GM18951 (cell line): ENCODE measurements around the gene STRN.
"Not testable (repeated sequence)": the region's sequence is repeated elsewhere in the genome, so short reads cannot be mapped to it uniquely, and the experiment has no call there.

Experiments used
- POLR2A ChIP-seq: IDR thresholded peaks from 4 replicates; pipeline ENCODE4 v1.6.1; 2011; ENCODE audit warnings: mild to moderate bottlenecking; ENCODE audit not compliant: insufficient read length, insufficient read depth; ENCODE audit errors: extremely low read depth
- in situ Hi-C: fragments of 300-500 bp; cut with MboI; formaldehyde crosslinking; loops from one replicate; pipeline ENCODE4 v1.12.0; 2022; ENCODE audit warnings: low sequenced_read_pairs, mixed read lengths, inconsistent platforms; ENCODE audit not compliant: unreplicated experiment

STRN gene, protein sequence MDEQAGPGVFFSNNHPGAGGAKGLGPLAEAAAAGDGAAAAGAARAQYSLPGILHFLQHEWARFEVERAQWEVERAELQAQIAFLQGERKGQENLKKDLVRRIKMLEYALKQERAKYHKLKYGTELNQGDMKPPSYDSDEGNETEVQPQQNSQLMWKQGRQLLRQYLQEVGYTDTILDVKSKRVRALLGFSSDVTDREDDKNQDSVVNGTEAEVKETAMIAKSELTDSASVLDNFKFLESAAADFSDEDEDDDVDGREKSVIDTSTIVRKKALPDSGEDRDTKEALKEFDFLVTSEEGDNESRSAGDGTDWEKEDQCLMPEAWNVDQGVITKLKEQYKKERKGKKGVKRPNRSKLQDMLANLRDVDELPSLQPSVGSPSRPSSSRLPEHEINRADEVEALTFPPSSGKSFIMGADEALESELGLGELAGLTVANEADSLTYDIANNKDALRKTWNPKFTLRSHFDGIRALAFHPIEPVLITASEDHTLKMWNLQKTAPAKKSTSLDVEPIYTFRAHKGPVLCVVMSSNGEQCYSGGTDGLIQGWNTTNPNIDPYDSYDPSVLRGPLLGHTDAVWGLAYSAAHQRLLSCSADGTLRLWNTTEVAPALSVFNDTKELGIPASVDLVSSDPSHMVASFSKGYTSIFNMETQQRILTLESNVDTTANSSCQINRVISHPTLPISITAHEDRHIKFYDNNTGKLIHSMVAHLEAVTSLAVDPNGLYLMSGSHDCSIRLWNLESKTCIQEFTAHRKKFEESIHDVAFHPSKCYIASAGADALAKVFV

DNA sequence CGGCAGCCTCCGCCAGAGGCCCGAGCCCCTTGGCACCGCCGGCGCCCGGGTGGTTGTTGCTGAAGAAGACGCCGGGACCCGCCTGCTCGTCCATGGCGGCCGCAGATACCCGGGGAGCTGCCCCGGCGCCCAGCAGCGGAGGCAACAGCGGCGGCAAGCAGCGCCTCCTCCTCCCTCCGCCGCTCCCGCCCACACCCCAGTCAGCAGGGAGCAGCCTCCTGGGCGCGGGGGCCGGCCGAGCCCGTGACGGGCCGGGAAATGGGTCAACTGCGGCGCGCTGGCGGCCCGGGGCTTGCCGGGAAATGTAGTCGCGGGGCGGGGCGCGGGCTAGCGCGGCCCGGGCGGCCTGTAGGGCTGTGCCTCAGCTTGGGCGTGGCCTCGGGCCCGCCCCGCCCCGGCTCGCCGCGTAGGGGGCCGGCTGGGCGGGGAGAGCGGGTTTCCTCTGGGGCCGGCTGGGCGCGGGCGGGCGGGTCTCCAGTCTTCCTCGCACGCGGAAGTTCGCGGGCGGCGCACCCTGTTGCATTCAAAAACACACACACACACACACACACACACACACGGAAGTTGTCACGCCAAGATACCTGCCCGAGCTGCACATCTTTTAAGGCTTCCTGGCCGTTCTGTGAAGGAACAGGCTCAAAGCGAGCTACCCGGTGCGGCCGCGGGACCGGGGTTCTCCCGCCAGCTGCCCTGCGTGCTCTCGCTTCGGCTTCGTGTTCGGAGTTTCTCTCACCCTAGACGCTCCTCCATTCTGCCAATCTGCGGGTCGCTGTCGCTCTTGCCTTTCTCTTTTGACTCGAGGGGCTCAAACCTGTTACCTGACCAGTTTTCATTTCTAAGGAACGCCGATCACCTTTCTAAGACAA, at the start of gene STRN:
STRN (minus strand) TSS at position 167 of the 866 bp plus-strand sequence; CDS start at position 94, 73 bp downstream.
- peak; percentile 74 for TF ChIP-seq POLR2A
- in situ Hi-C loops: no loop called here

DNA sequence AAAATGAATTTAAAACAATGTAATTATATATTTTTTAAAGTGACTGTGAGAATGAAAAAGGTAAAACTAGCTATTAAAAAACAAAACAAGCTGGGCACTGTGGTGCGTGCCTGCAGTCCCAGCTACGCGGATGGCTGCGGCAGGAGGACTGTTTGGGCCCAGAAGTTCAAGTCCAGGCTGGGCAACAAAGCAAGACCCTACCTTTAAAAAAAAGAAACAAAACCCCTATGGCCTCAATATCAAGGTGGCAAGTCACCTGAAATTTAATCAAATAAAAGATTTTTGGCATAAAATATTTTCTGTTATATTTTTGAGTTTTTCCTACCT, 46.9 kb upstream of the STRN start:
- TF ChIP-seq POLR2A: no peak
- in situ Hi-C loops: no loop called here

DNA sequence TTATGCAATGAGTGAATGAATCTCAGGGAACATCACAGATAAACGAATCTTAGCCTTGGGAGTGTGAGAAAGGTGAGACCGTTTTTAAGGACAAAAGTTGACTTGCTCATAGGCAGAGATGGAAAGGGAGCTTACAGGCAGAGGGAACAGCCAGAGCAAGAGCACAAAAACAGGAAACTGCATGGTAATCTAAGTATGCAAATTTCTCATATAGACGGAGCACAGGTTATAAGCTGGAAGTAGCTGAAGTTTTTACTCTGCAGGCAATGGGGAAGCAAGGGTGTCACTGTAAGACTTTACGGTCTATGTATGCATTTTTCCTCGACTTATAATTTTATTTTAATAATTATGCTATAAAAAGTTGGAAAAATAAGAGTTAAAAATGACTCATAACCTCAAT, 44.8 kb upstream of the STRN start:
- TF ChIP-seq POLR2A: no peak
- in situ Hi-C loops: no loop called here

DNA sequence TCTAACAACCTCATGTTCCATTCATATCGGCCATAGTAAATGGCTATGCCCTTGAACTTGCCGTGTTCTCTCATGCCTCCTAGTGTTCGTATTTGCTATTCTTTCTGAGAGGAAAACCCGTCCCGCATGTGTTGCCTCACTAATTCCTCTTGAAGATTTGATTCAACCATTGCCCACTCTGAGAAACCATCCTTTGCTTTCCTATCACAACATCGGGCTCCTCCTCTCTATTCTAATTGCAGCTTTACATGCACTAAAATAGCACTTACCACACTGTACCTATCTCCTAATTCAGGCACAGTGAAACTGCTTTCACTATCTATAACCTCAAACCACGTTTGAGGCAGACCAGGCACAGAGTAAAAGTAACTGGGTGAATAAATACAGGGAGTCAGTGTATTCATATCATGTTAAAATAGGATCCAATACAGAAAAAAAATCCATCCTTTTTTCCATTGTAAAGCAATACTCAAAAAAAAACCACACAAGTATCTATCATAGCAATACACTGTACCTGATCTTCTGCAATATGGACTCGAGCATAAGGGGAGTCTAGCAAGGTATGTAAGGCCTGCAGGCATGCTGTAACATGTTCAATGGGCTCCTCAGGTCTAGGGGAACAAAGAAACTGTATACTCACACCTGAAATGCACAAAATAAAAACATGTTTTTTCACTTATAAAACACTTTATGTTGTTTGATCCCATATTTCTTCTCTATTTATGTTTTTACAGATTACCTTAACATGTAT, 39.0 kb upstream of the STRN start:
- in situ Hi-C loops: no loop called here
- no peak for TF ChIP-seq POLR2A

DNA sequence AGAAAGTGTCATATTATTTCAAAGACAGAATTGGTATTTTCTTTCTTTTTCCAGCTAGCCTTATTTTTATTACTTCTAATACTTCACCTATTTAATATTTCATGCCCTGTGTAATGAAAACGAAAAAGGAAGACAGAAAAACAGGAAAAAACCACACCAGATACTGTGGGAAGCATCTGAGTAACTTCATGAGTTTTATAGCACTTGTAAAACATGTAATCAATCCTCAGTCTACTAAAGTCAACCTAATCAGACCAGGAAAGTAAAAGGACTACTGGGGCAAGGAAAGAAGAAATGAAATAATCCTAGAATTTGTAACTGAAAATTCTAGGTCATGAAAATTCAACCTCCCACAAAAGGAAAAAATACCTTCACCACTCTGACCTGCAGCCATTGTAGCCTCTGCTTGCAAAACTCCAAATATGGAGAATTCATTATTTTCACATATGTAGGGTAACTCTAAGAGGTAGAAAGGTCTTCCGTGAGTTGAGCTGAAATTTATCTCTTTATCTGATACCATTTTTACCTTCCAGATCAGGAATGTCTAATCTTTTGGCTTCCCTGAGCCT, 34.7 kb upstream of the STRN start:
- in situ Hi-C loops: no loop called here

DNA sequence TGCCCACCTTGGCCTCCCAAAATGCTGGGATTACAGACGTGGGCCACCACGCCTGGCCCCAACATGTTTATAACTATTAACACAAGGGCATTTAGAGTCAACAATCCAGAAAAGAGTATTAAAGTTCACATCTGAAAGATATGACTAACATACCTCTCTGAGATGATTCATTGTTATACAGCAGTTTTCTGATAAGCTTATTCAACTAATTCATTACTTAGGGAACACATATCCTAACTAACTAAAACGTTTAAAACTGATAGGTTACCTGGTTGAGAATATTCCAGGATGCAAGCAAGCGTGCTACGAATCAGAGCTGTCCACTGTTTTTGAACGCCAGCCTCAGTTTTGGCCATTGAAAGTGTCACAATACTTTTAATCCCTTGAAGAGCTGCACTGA, 34.0 kb upstream of the STRN start:
- TF ChIP-seq POLR2A: no peak
- in situ Hi-C loops: no loop called here

More for the DNA sequence above, 34.7 kb upstream of the STRN start:
- TF ChIP-seq POLR2A: no peak

DNA sequence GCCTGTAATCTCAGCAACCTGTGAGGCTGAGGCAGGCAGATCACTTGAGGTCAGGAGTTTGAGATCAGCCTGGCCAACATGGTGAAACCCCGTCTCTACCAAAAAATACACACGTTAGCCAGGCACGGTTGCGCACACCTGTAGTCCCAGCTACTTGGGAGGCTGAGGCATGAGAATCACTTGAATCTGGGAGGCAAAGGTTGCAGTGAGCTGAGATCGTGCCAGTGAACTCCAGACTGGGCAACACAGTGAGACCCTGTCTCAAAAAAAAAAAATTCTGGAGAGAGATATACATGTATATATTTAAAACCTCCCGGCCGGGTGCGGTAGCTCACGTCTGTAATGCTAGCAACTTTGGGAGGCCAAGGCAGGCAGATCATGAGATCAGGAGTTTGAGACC, 33.1 kb upstream of the STRN start:
- in situ Hi-C loops: not testable (repeated sequence)

DNA sequence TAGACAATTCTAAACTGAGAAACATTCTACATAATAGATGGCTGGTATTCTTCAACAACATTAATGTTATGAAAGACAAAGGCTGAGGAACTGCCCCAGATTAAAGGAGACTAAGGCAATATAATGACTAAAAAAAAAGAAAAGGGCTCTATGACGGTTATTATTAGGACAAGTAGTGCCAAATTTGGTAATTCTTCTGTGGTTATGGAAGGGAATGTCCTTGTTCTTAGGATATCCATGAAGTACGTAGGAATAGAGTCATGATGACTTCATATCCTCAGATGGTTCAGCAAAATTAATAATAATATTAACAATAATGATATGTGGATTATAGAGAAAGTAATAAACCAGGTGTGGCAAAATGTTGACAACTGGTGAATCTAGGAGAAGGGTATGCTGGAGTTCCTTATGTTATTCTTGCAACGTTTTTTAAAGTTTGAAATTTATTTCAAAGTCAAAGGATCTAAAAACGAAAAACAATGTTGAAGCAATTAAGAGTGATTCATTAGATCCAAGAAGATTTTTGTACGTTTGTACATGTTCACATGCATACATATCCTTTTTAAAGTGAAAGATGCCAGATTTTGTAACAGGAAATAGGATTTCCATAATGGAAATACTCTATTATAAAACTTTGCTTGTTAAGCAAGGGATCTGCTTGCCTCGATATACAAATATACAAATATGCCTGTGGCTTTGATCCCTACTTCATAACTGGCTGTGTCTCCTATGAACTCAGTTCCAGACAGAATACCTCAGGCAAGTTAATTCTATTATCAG, 27.7 kb upstream of the STRN start:
- no peak for TF ChIP-seq POLR2A
- in situ Hi-C loops: no loop called here

DNA sequence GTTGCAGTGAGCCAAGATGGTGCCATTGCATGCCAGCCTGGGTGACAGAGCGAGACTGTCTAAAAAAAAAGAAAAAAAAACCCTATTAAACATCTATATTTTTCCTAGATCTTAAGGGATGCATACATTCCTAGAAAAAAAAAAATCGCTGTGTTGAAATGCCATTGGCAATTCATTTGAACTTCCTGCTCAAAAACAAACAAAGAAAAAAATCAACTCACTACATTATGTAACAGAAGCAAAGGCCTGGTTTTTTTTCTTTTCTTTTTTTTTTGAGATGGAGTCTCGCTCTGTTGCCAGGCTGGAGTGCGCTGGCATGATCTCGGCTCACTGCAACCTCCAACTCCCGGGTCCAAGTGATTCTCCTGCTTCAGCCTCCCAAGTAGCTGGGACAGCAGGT, 21.7 kb upstream of the STRN start:
- in situ Hi-C loops: no loop called here
- no peak for TF ChIP-seq POLR2A

DNA sequence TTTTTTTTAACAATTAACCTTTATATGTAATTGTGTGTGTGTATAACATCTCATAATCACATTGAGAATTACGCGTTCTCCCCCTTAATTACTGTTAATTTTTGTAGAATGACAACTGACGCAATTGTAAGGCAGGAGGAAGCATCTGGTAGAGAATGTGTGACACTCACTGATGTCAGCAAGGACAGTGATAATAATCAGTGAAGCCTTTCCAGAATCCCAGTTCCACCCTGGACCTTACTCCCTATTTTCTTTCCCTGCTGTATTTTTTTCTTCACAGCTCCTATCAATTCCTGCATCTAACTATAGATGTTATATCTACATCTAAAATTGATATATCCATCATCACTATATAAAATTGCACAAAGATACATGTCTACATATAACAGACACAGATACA, 16.1 kb upstream of the STRN start:
- in situ Hi-C loops: no loop called here
- TF ChIP-seq POLR2A: no peak

DNA sequence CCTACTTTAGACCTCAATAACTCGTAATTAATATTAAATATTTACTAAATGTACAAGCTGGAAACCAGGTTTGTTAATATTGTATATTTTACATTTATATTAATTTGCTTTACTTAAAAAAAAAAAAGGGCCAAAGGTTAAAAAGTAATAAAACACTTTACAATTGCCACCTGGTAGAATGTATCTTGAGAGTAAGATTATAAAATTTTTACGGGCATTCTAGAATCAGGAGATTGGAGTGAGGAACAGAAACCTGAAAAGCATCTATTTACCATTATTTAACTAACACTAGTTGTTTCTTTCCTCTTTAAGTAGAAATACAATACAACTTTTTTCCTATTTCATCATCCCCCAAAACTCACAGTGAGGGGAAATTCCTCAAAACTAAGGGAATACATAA, 15.6 kb upstream of the STRN start:
- TF ChIP-seq POLR2A: no peak
- in situ Hi-C loops: no loop called here

DNA sequence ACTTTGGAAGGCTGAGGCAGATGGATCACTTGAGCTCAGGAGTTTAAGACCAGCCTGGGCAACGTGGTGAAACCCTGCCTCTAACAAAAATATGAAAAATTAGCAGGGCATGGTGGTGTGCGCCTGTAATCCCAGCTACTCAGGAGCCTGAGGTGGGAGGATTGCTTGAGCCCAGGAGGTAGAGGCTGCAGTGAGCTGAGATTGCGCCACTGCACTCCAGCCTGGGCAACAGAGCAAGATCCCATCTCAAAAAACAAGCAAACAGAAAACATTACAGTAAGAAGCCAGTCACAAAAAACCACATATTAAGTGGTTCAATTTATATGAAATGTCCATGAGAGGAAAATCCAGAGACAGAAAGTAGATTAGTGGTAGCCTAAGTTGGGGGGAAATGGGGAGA, 12.7 kb upstream of the STRN start:
- in situ Hi-C loops: not testable (repeated sequence)
